ENCODE measurements around the gene C8A.

Gene C8A

DNA sequence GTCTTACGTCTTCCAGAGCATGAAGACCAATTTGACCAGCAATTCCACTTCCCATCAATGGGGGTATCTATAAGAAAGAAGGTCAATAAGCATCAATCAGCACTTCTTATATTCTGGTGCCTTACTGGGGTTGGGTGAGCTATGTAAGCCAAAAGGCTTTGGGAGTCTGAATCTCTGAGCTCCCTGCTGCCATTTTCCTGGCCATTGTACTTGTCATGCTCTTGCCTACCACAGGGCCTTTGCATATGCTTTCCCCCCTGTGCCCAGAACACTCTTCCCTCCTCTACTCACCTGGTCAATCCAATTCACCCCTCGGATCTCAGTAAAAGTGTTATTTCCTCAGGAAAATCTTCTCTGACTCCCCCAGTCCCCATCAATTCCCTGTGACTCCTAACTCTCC, 74.9 kb downstream of the C8A start:
- FAIRE-seq, result no peak

DNA sequence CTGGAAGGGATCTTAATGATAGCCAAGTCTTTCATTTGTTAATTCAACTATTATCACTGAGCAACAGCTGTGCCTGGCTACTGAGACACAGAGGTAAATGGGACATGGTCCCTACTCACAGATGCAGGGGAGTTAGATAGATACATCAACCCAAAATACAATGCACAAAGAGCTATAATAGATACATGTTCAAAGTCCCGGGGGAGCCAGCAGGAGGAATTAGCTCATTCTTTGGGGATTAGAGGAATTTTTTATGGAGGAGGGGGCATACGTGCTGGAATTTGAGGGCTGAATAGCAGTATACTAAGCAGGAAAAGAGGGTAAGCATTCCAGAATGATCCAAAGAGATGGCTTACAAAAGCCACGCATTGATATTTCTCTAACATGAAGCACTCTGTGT, 76.6 kb downstream of the C8A start:
- FAIRE-seq, result no peak

DNA sequence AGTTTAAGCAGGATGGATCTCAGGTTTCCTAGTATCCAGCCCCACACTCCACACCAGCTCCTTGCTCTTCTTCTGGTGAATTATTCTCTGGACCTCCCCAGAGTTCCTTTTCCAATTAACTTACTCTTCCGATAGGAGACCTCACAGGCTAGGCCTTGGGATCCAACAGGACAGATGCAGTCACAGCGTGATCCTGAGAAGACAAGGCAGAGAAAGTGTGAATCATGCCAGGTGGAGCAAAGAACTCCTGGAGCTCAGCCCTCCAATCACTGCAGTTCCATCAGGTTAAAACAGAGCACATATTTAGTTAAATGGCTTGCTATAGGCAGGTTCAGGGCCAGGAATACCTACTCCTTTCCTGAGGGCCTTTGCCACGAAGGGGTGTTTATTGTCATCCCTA, 77.1 kb downstream of the C8A start:
- no peak for FAIRE-seq

DNA sequence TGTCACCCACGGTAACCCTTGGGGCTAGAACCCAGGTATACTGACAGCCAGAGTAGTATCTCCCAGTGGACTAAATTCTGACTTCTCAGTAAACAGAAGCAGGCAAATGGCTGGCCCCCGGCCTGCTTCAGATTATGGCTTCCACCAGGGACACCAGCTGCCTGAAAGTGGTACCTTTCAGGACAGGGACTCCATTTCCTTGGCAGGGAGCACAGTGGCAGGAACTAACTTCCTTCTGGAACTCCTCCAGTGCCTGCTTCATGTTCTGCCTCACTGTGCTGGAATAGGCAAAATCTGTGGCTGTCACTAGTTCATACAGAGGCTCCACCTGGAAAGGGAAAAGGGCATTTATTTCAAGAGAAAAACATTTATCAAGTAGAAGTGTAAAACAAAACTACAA, 78.6 kb downstream of the C8A start:
- no peak for FAIRE-seq

DNA sequence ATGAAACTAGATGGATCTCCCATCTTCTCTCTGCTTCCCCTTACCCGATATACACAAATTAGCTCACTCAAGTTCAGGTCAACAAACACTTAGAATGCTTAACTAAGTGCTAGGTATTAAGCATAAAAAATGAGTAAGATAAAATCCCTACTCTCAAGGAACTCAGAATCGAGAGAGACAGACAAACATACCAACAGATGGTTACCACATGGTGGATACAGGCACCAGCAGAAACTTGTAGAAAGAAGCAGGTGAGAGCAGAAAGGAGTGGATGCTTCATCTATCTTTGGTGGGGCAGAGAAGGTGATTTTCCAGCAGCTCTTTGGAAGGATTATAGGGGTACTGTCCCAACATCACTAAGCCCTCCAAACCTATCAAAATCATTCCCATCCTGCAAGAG, 79.0 kb downstream of the C8A start:
- FAIRE-seq, result no peak

DNA sequence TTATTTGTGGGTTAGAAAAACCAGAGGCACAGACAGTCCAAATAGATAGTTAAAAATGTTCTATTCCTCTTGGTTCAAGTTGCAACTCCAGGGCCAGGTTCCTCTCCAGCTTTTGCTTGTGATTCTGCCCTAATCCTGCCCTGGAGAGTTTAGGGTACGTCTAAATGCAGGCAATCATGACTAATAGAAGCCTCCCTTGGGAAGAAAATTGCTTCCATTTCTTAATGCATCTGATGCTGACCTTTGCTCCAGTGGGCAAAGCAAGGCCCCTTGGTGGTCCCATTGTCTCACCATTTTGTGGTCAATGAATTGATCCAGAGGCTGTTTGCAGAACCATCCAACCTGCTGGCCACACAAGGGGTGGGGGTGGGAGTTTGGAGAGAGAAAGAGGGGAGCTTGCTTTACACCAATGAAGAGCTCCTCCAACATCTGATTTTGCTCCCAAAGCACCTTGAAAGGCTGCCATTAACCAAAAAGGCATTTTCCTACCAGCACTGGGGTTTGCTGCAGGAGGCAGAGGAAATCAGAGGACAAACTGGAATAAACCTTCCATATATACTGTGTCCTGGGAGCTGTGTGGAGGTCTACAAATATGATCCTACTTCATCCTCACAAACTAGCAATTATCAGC, 79.9 kb downstream of the C8A start:
- FAIRE-seq, result no peak

DNA sequence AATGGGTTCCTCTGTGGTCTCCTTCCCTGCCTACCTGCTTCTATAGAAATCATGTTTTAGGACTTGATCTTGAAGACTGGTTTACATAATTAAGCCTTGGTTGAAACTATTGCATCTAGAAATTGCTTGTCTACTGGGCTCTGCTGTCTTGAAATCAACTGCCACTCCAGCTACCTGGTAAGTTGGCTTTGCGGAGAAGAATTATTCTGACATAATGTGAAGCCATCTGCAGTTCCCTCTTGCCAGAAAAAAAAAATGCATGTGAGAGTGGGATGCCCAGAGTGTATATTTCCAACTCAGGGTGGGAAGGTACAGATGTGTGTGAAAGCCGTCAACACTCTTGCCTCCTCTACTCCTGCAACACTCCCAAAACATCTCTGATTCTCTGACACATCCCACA, 84.0 kb downstream of the C8A start:
- no peak for FAIRE-seq

GRCh38 chr1:56939209-56939608, 84.6 kb downstream of the C8A start:
- FAIRE-seq, result no peak

GRCh38 chr1:56940039-56940438, 85.4 kb downstream of the C8A start:
- no peak for FAIRE-seq

- FAIRE-seq, result no peak
Measured at GRCh38 chr1:56948403-56949023, 93.9 kb downstream of the C8A start.

DNA sequence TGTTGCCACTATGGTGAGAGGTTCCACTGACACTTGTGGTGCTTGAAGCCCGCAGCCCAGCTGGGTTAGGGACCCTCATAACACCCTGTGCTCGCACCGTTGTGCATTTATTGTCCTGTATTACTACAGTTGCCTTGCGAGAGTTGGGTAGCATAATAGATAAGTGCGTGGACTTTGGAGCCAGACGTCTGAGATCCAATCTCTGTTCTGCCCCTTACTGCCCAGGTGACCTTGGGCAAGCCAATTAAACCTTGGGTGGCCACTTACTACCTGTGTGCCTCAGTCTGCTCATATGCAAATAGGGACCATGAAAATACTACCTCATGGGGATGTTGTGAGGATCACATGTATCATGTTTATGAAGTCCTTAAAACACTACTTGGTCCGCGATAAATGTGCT, 97.9 kb downstream of the C8A start:
- FAIRE-seq, result no peak

GRCh38 chr1:56953386-56953785, 98.8 kb downstream of the C8A start:
- no peak for FAIRE-seq

GRCh38 chr1:56954664-56955063, 100.1 kb downstream of the C8A start:
- FAIRE-seq, result no peak

GRCh38 chr1:56957931-56958330, 103.3 kb downstream of the C8A start:
- FAIRE-seq, result no peak

GRCh38 chr1:56958526-56958925, 103.9 kb downstream of the C8A start:
- FAIRE-seq, result no peak

GRCh38 chr1:56961426-56961825, 106.8 kb downstream of the C8A start:
- no peak for FAIRE-seq

DNA sequence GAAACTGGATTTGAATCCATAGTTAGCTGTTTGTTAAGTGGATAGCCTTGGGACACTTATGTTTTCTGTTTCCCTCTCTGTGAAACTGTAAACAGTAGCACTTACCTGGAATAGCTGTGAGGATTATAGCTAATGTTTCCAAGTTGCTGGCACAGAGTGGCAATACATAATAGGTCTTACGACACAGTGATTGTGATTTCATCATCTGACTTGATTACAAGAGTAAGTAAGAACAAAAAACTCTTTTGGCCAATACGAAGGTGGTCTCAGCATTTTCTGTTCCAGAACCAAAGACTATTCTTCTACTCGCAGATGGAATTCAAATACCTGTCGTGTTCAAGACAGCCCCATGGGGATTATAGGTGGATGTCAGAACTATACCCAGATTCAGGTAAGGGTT, 109.1 kb downstream of the C8A start:
- FAIRE-seq, result no peak

- no peak for FAIRE-seq
Measured at GRCh38 chr1:56964349-56965017, 109.9 kb downstream of the C8A start.

DNA sequence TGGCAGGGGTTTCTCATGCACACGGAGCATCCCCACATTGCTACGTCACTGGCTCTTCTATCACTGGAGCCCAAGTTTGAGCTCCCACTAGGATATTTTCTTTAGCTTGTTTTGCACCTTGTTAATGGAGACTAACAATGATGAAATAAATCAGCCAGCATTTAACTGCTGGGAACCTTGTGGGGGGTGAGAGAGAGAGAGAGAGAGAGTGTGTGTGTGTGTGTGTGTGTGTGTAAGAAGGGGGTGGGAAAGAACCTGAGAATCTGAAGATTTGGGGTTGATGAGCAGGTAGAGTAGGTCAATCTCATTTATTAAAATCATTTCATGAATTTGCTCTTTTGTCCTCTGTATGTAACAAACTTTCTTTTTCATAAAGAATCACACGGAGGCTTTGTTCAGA, 110.6 kb downstream of the C8A start:
- FAIRE-seq, result no peak

DNA sequence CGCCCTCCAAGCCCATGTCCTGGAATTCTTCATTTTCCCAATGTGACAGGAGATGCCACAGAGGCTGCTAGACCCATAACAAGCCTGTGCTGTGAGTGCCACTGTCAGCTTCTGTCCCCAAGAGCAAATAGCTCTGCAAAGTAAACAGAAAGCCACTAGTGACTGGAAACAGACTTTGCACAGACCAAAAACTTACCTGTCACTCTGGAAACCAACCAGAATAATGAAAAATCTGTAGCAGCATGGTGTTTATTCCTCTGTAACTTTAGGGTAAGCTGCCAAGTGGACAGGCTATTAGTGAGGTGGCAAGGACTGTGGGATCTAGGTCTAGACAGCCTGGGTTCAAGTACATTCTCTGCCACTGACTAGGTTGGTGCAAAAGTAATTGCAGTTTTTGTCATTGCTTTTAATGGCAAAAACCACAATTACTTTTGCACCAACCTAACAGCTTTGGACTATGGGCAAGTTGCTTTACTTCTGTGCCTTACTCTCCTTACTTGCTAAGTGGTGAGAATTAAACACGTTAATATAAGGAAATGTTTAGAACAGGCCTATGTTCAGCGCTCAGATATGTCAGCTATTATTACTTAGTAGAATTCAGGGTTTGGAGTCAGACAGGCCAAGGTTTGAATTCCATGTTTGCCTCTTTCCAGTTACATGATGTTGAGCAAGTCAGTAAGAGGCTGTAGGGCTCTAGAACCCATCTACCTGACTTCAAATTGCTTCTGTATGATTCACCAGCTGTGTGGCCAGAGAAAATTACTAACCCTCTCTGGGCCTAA, 111.5 kb downstream of the C8A start, which contains the start of gene C8B:
C8B (minus strand) TSS at position 100 of the 782 bp plus-strand sequence; CDS start at position 33, 67 bp downstream.
- FAIRE-seq, result no peak

GRCh38 chr1:56966698-56966999, 112.1 kb downstream of the C8A start:
- no peak for FAIRE-seq

- FAIRE-seq, result no peak
Measured at GRCh38 chr1:56967355-56967754, 112.8 kb downstream of the C8A start.

Data from endometrium (tissue), 2 donors.